T1000 (cell line): ENCODE results near the gene TASP1.
A peak's percentile ranks its signal among the peaks of the same experiment; 100 is the strongest.

Source experiments
- DNase-seq: peaks from one replicate; lab custom pipeline; 2025; ENCODE audit warnings: mixed read lengths; lab: John Stamatoyannopoulos, UW

The TASP1 gene

GRCh38 chr20:13567663-13568062 lies 71.1 kb downstream of the TASP1 start:
- no peak for DNase-seq

- no peak for DNase-seq
Observed at GRCh38 chr20:13563854-13564253, 74.9 kb downstream of the TASP1 start.

GRCh38 chr20:13554706-13555105 lies 84.0 kb downstream of the TASP1 start:
- DNase-seq = no peak

GRCh38 chr20:13554076-13554475 lies 84.7 kb downstream of the TASP1 start:
- DNase-seq = no peak

- no peak for DNase-seq
Observed at GRCh38 chr20:13552061-13552460, 86.7 kb downstream of the TASP1 start.

GRCh38 chr20:13549451-13549850 lies 89.3 kb downstream of the TASP1 start:
- DNase-seq = no peak

GRCh38 chr20:13546497-13547131 lies 92.1 kb downstream of the TASP1 start:
- DNase-seq = peak; percentile 24

GRCh38 chr20:13545790-13546189 lies 92.9 kb downstream of the TASP1 start:
- DNase-seq = no peak

- DNase-seq = no peak
Observed at GRCh38 chr20:13543783-13544182, 94.9 kb downstream of the TASP1 start.

- DNase-seq = no peak
Observed at GRCh38 chr20:13535627-13536026, 103.1 kb downstream of the TASP1 start.

- no peak for DNase-seq
Observed at GRCh38 chr20:13533946-13534345, 104.8 kb downstream of the TASP1 start.

GRCh38 chr20:13530146-13530545 lies 108.6 kb downstream of the TASP1 start:
- DNase-seq = no peak

GRCh38 chr20:13526551-13526950 lies 112.2 kb downstream of the TASP1 start:
- DNase-seq = no peak

GRCh38 chr20:13525225-13525940 lies 113.3 kb downstream of the TASP1 start:
- peak; percentile 51 for DNase-seq

- no peak for DNase-seq
Observed at GRCh38 chr20:13524339-13524738, 114.4 kb downstream of the TASP1 start.

- DNase-seq = no peak
Observed at GRCh38 chr20:13517831-13518230, 120.9 kb downstream of the TASP1 start.

GRCh38 chr20:13515796-13516558 lies 122.8 kb downstream of the TASP1 start:
- no peak for DNase-seq

GRCh38 chr20:13515291-13515690 lies 123.4 kb downstream of the TASP1 start:
- no peak for DNase-seq

- no peak for DNase-seq
Observed at GRCh38 chr20:13510837-13511488, 127.8 kb downstream of the TASP1 start.

- no peak for DNase-seq
Observed at GRCh38 chr20:13507646-13508045, 131.1 kb downstream of the TASP1 start.

- DNase-seq = no peak
Observed at GRCh38 chr20:13501500-13501899, 137.2 kb downstream of the TASP1 start.

GRCh38 chr20:13494019-13494418 lies 144.7 kb downstream of the TASP1 start:
- no peak for DNase-seq
